ENCODE data around the gene FNDC3B. TPM values are rescaled to one million over a fixed set of nuclear protein-coding genes. Genes with fewer than 3 reads are reported as not detected.

FNDC3B gene
- total RNA-seq, 1 donor from 2014 or later = 29.5 TPM

GRCh38 chr3:172275586-172275985, 236.2 kb downstream of the FNDC3B start:
- Histone ChIP-seq H2AFZ (replicated peaks) (no peak overlapping the region), H3K36me3 (no peaks in the 10 kb centered on the region), H3K79me2 (ENCODE audit: low read depth) (no peaks in the 10 kb centered on the region), H4K20me1 (ENCODE audit: low read depth) (no peaks in the 10 kb centered on the region), H3K4me2 (no peak overlapping the region), H3K27ac (no peak overlapping the region), H3K4me3 (no peak overlapping the region), H3F3A (ENCODE audit: low read depth) (no peaks in the 10 kb centered on the region), H3K4me1 (peaks cover 3% of the 10 kb centered on the region), H3K9ac (no peak overlapping the region), H3K27me3 (no peaks in the 10 kb centered on the region), H3K9me3 (ENCODE audit: low read depth) (no peaks in the 10 kb centered on the region)
- Mint-ChIP-seq H3K4me3 (no peak overlapping the region), H3K36me3 (peaks cover 50% of the 10 kb centered on the region), H3K4me1 (peaks cover 28% of the 10 kb centered on the region), H3K9me3 (no peaks in the 10 kb centered on the region), H3K27ac (no peak overlapping the region), H3K27me3 (ENCODE audit: insufficient read depth, low read depth) (no peaks in the 10 kb centered on the region)
- TF ChIP-seq EZH2 (IDR thresholded peaks at IDR 0.05) = no peak
- no peak for DNase-seq (ENCODE audit: low spot score)

GRCh38 chr3:172276103-172276502, 236.7 kb downstream of the FNDC3B start:
- Histone ChIP-seq H3F3A (ENCODE audit: low read depth) (no peaks in the 10 kb centered on the region), H3K4me3 (no peak overlapping the region), H4K20me1 (ENCODE audit: low read depth) (no peaks in the 10 kb centered on the region), H3K9ac (no peak overlapping the region), H3K9me3 (ENCODE audit: low read depth) (no peaks in the 10 kb centered on the region), H3K27ac (no peak overlapping the region), H2AFZ (replicated peaks) (no peak overlapping the region), H3K79me2 (ENCODE audit: low read depth) (no peaks in the 10 kb centered on the region), H3K36me3 (no peaks in the 10 kb centered on the region), H3K4me1 (peaks cover 3% of the 10 kb centered on the region), H3K4me2 (no peak overlapping the region), H3K27me3 (no peaks in the 10 kb centered on the region)
- no peak overlapping the region for H3K27ac Mint-ChIP-seq
- H3K27me3 Mint-ChIP-seq (ENCODE audit: insufficient read depth, low read depth) = no peaks in the 10 kb centered on the region
- H3K9me3 Mint-ChIP-seq = no peaks in the 10 kb centered on the region
- H3K36me3 Mint-ChIP-seq = peaks cover 48% of the 10 kb centered on the region
- no peak overlapping the region for H3K4me3 Mint-ChIP-seq
- peaks cover 28% of the 10 kb centered on the region for H3K4me1 Mint-ChIP-seq
- TF ChIP-seq CTCF (IDR thresholded peaks at IDR 0.05) (no peak), EZH2phosphoT487 (IDR thresholded peaks at IDR 0.05) (no peak), EZH2 (IDR thresholded peaks at IDR 0.05) (no peak)
- DNase-seq (ENCODE audit: low spot score) = no peak

GRCh38 chr3:172277151-172277652, 237.8 kb downstream of the FNDC3B start:
- Histone ChIP-seq H3K36me3 (no peaks in the 10 kb centered on the region), H3K79me2 (ENCODE audit: low read depth) (no peaks in the 10 kb centered on the region), H4K20me1 (ENCODE audit: low read depth) (no peaks in the 10 kb centered on the region)

More at GRCh38 chr3:172277151-172277652, 237.8 kb downstream of the FNDC3B start:
- no peaks in the 10 kb centered on the region for H3K27me3 ChIP-seq
- DNase-seq (ENCODE audit: low spot score) = no peak
- Mint-ChIP-seq H3K4me1 (peaks cover 32% of the 10 kb centered on the region), H3K4me3 (no peak overlapping the region), H3K9me3 (no peaks in the 10 kb centered on the region), H3K27ac (no peak overlapping the region), H3K27me3 (ENCODE audit: insufficient read depth, low read depth) (no peaks in the 10 kb centered on the region), H3K36me3 (peaks cover 47% of the 10 kb centered on the region)
- no peak for TF ChIP-seq EZH2phosphoT487 (IDR thresholded peaks at IDR 0.05)
- TF ChIP-seq EZH2 (IDR thresholded peaks at IDR 0.05) = no peak
- no peak for TF ChIP-seq CTCF (IDR thresholded peaks at IDR 0.05)
- no peak overlapping the region for H3K9ac ChIP-seq
- H3K27ac ChIP-seq = no peak overlapping the region
- H2AFZ ChIP-seq (replicated peaks) = no peak overlapping the region
- no peaks in the 10 kb centered on the region for H3K9me3 ChIP-seq (ENCODE audit: low read depth)
- H3K4me1 ChIP-seq = peaks cover 3% of the 10 kb centered on the region
- H3K4me2 ChIP-seq = no peak overlapping the region
- H3K4me3 ChIP-seq = no peak overlapping the region
- no peaks in the 10 kb centered on the region for H3F3A ChIP-seq (ENCODE audit: low read depth)

Measured in neural progenitor cell (in vitro differentiated cells).